SK-N-SH (cell line): ENCODE data around the gene MIPEP.

Experiments
- CHD2 ChIP-seq: fragments of 150-350 bp; IDR thresholded peaks from 2 replicates; pipeline ENCODE4 v1.6.1; 2018; ENCODE audit warnings: low read length; ENCODE audit not compliant: partially characterized antibody
- CTCF ChIP-seq: fragments of 200-600 bp; sonication (generic); IDR thresholded peaks from 2 replicates; pipeline ENCODE4 v1.6.1; 2017; ENCODE audit warnings: antibody characterized with exemption, mild to moderate bottlenecking, moderate library complexity
- EP300 ChIP-seq, 2 experiments: IDR thresholded peaks; 2 replicates each; pipeline versions ENCODE4 v1.4.0 to v1.6.1; 2012; ENCODE audit warnings: borderline replicate concordance in 1 of 2, low read depth in 1 of 2, low read length in 1 of 2
- EZH2phosphoT487 ChIP-seq: fragments of 200-600 bp; sonication (generic); IDR thresholded peaks from 2 replicates; pipeline ENCODE4 v1.6.1; 2017; ENCODE audit warnings: low read depth, mixed run types, mild to moderate bottlenecking, antibody characterized with exemption, moderate library complexity, borderline replicate concordance
- GABPA ChIP-seq: IDR thresholded peaks from 2 replicates; pipeline ENCODE4 v1.4.0; 2012; ENCODE audit warnings: low read depth, mild to moderate bottlenecking
- MAX ChIP-seq: IDR thresholded peaks from 2 replicates; pipeline ENCODE4 v1.4.0; 2012; ENCODE audit warnings: low read depth
- MXI1 ChIP-seq: IDR thresholded peaks from 2 replicates; pipeline ENCODE4 v1.6.1; 2012; ENCODE audit warnings: mild to moderate bottlenecking, low read depth, low read length, improper control_type of control experiment
- POLR2AphosphoS5 ChIP-seq: IDR thresholded peaks from 2 replicates; pipeline ENCODE4 v1.6.1; 2012; ENCODE audit warnings: low read depth, low read length
- RCOR1 ChIP-seq: fragments of 150-350 bp; IDR thresholded peaks from 2 replicates; pipeline ENCODE4 v1.6.1; 2017; ENCODE audit warnings: antibody characterized with exemption, low read length
- SMC3 ChIP-seq: IDR thresholded peaks from 2 replicates; pipeline ENCODE4 v1.6.1; 2012; ENCODE audit warnings: low read depth, low read length, improper control_type of control experiment
- TAF1 ChIP-seq: IDR thresholded peaks from 2 replicates; pipeline ENCODE4 v1.6.1; 2012; ENCODE audit warnings: low read depth, mild to moderate bottlenecking, low read length, moderate library complexity, borderline replicate concordance

GRCh38 chr13:23769401-23769800 is 119.8 kb downstream of the MIPEP start:
- TF ChIP-seq CTCF (no peak), EZH2phosphoT487 (no peak), CHD2 (no peak), TAF1 (no peak), EP300 (IDR thresholded peaks at IDR 0.05; ENCODE audit: borderline replicate concordance in 1 of 2, low read depth in 1 of 2, low read length in 1 of 2) (no peak), MAX (no peak), MXI1 (no peak), POLR2AphosphoS5 (no peak), RCOR1 (no peak), SMC3 (no peak), GABPA (no peak)
